SH-SY5Y (cell line): Measurements from ENCODE around the gene RPS28.

ENCODE experiments used
- GATA2 ChIP-seq: IDR thresholded peaks from 2 replicates; pipeline ENCODE4 v1.6.1; 2011; ENCODE audit warnings: mild to moderate bottlenecking, low read depth, low read length
- GATA3 ChIP-seq: IDR thresholded peaks from 2 replicates; pipeline ENCODE4 v1.6.1; 2011; ENCODE audit warnings: low read depth, mild to moderate bottlenecking, low read length, moderate library complexity

DNA sequence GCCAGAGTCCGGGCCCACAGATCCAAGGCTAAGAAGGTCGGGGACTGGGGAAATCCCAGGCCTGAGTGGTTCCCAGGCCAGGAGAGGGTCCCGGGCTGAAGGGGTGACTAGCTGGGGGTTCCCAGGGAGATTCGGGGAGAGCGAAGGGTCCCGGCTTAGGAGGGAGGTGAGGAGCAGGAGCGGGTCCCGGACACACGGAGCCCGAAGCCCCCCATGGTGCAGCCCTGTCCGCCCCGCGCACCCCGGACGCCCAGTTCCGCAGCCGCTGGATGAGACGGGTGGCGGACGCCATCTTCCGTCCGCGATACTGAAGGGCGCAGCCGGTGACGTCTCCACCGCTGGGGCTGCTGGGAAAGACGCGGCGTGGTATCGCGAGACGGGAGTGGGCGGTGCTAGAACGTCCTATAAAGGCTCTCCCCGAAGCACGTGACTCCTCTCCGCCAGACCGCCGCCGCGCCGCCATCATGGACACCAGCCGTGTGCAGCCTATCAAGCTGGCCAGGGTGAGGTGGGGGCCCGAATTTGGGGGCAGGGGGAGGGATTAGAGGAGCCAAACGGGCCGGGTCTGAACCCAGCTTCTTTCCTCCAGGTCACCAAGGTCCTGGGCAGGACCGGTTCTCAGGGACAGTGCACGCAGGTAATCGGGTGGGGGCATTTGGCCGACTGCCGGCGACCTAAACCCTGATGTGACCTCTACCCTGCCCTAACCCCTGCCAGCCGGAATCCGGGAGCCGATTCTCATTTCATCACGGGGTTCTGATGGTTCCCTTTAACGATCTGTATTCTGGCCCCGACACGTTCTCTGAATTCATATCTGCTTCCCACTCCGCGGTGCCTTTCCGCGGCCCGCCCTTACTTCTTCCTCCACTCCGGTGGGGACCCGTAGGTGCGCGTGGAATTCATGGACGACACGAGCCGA is at the start of gene RPS28, which contains the start of gene NDUFA7:
- TF ChIP-seq GATA3 (no peak), GATA2 (no peak)
